Panc1 (cell line): ENCODE measurements around the gene SLAMF1.

Experiments used
- CTCF ChIP-seq: fragments of 450-650 bp; IDR thresholded peaks from 2 replicates; pipeline ENCODE4 v1.5.1; 2017; ENCODE audit warnings: mild to moderate bottlenecking
- POLR2AphosphoS5 ChIP-seq: IDR thresholded peaks from 2 replicates; pipeline ENCODE4 v1.6.1; 2012; ENCODE audit warnings: mild to moderate bottlenecking, low read depth, low read length, moderate library complexity

DNA sequence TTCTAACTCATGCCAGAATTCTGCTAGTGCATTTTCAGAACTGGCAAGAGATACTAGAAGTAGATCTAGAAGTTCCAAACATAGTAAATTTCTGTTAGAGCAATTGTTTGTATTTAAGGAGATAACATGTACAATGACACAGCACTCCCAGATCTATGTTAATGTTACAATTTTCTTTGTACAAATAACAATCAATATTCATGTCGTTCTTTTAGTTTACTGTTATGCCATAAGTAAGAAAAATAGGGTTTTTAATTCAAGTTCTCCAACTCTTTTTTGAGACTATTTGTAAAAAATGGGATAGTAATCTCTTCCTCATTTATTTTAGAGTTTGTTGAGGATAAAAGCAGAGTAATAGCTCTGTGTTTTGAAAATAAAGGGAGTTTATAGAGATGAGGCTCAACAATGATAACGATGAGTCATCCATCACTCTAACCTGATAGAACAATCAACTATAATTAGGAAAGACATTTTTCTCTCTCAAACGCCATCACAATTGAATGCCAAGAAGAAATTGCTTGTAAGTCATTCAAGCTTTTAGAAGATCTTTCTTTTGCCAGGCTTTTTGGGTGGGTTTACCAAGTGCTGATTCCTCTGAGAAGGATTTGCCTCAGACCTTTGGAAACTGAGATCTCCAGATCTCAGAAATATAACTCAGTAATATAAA lies 68.2 kb downstream of the SLAMF1 start:
- TF ChIP-seq CTCF (no peak), POLR2AphosphoS5 (no peak)
